Heart left ventricle (tissue), 13 donors: ENCODE measurements around the gene ANKDD1B.

ENCODE experiments used
- POLR2A ChIP-seq, 2 donors: fragments of 450-650 bp; IDR thresholded peaks; one replicate each; pipeline ENCODE4 v1.6.1; 2017; ENCODE audit warnings: antibody characterized with exemption in 2 of 2, mild to moderate bottlenecking in 2 of 2, moderate library complexity in 2 of 2
- TF ChIP-seq, protein P1 (sequence below), 12 donors: fragments of 200-600 bp; sonication (generic) in 4 of 12; IDR thresholded peaks; one replicate each; pipeline versions ENCODE4 v1.5.0 to v1.8.0; 2018 to 2022; ENCODE audit warnings: antibody characterized with exemption in 12 of 12, mild to moderate bottlenecking in 5 of 12
- donor health status: ischemic (EF 13 %, LVEDD 7.1; RV severe dilation, severe dysfunction).
- donor health status: DM: no; HTN: yes; CAD: no.
- donor health status: DM: no; HTN: no; CAD: no.
- donor health status: ischemic (EF 25% LVEDD 6.9; RV normal size, moderate dysfunction).
- donor health status: ischemic (EF 25% LVEDD 5.7; RV mildly dilated, moderate dysfunction).
- donor health status: ischemic (EF 35%, LVEDD 5.7; RV mildly dilated, moderate dysfunction).
- donor health status: nonischemic (EF 11% LVEDD 7.7; RV severe dilation, severe dysfunction).
- donor health status: DM: yes; HTN: yes; CAD: no.
- donor health status: PGD.
- donor health status: ischemic (EF 29% LVEDD 5.4; RV normal size, mild dysfunction).
- donor health status: nonischemic (EF 23%, LVEDD 6.1; RV moderate dilation, normal function).

DNA sequence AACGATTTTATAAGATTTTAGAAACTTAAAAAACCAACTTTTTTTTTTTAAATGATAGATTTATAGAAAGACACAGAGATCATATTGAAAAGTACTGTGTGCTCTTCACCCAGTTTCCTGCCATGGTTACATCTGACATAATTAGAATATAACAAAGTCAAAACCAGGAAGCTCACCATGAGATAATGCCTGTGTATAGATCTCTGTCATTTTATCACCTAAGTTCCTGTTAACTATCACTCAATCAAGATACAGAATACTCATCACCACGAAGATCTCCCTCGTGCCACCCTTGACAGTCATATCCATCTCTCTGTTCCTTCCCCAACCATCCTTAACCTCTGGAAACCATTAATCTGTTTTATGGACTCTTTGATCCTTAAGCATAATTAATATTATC is 66.9 kb downstream of the ANKDD1B start:
- TF ChIP-seq, protein P1, sequence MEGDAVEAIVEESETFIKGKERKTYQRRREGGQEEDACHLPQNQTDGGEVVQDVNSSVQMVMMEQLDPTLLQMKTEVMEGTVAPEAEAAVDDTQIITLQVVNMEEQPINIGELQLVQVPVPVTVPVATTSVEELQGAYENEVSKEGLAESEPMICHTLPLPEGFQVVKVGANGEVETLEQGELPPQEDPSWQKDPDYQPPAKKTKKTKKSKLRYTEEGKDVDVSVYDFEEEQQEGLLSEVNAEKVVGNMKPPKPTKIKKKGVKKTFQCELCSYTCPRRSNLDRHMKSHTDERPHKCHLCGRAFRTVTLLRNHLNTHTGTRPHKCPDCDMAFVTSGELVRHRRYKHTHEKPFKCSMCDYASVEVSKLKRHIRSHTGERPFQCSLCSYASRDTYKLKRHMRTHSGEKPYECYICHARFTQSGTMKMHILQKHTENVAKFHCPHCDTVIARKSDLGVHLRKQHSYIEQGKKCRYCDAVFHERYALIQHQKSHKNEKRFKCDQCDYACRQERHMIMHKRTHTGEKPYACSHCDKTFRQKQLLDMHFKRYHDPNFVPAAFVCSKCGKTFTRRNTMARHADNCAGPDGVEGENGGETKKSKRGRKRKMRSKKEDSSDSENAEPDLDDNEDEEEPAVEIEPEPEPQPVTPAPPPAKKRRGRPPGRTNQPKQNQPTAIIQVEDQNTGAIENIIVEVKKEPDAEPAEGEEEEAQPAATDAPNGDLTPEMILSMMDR (IDR thresholded peaks at IDR 0.05), result no peak
- TF ChIP-seq POLR2A (IDR thresholded peaks at IDR 0.05), result no peak
